Measurements from ENCODE around the gene GPC3. TPM values are rescaled to one million over a fixed set of nuclear protein-coding genes. Genes with fewer than 3 reads are reported as not detected.

Gene GPC3
- total RNA-seq, 1 experiment from 2014 or later: not detected

DNA sequence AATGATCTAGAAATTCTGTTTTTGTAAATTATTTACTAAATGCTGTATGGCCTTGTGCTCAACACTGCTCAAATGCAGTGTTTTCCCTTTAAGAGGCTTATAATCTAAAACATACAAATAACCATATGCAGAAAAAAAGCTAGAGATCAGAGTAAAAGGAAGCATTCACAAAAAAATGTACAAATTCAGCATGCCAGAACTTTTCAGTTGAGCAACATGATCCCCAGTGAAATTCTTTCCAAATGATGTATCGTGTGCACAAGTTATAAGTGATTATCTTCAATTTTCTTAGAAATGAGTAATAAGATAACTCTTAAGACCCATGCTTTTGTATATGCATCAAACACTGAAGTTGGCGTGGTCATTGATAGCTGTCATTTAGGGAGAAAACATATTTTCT is 5.0 kb downstream of the GPC3 start:
- DNase-seq (ENCODE audit: low read depth): no peak
- in situ Hi-C loops (cut with HindIII; ENCODE audit: low pct_unique_long_range_greater_than_20kb, low sequenced_read_pairs): no loop called here

DNA sequence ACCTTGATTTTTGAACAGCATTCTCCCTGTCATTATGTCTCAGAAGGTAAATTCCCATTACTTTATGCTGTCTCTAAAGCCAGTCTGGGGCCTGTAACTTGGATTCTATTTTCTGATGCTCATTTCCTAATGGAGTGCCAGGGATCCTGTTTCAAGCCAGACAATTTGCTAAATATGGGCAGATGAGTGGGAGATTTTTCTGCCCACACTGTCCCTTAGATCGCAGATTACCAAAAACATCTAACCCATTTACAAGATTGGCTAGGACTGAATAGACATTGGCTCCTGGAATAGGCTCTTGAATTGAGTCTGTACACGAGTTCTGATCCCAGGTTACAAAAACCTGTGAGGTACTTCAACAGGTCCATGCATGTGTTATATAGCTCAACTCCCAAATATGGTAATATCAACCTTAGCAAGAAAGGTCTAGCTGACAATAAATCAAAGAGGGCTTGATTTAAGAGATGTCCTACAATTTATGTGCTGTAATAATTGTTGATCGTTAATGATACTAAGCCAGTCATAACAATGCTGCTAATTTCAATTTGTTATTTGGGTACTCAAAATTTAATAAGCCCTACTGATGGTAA is 5.7 kb downstream of the GPC3 start:
- DNase-seq (ENCODE audit: low read depth): no peak
- in situ Hi-C loops (cut with HindIII; ENCODE audit: low pct_unique_long_range_greater_than_20kb, low sequenced_read_pairs): no loop called here

DNA sequence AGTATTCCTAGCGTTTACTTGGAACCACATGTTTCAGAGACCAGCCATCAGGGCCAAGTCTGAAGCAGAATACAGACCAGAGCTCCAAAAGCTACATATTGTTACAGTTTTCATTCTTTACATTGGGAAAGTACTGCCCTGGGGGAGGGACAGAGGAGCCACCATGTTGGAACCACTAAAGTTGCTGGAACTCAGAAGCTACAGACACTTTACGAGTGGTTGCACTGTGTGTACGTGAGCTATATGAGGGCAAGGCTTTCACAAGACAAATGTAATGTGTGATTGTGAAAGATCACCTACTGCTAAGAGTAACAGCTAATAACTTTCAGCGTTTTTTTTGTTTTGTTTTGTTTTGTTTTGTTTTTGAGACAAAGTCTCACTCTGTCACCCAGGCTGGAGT is 11.7 kb downstream of the GPC3 start:
- no peak for DNase-seq (ENCODE audit: low read depth)
- in situ Hi-C loops (cut with HindIII; ENCODE audit: low pct_unique_long_range_greater_than_20kb, low sequenced_read_pairs): no loop called here

DNA sequence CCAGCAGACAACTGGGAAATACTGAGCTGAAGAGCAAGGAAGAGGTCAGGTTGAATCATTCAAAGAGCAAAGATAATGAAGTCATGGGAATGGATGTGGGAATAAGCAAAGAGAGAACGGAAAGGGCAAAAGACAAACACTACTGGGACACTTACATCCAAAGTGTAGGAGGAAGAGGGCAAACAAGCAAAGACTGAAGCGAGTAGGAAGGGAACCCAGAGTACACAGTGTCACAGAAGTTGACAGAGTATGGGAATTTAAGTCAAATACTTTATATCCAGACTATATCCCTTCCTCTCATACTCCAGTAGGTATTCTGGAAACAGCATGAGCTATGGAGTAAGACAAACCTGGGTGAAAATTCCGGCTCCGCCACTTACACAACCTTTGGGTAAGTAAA is 12.5 kb downstream of the GPC3 start:
- DNase-seq (ENCODE audit: low read depth): no peak
- in situ Hi-C loops (cut with HindIII; ENCODE audit: low pct_unique_long_range_greater_than_20kb, low sequenced_read_pairs): no loop called here

DNA sequence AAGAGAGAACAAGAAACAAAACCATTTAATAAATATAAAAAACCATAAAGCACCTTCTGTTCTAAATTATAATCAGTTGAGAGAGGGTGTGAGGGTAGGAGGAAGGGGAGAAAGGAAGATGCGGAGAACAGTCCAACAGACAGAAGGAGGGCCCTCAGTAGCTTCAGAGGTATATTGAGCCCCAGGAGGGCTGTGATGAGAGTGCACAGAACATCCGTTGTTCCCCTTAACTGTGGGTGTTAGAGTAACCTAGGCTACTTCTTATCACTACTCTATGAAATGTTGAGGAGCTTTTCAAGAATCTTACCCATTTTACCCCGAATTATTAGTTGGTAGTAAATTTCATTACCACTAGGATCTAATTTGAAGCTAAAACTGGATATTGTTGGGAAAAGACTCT is 13.8 kb downstream of the GPC3 start:
- in situ Hi-C loops (cut with HindIII; ENCODE audit: low pct_unique_long_range_greater_than_20kb, low sequenced_read_pairs): no loop called here
- no peak for DNase-seq (ENCODE audit: low read depth)

DNA sequence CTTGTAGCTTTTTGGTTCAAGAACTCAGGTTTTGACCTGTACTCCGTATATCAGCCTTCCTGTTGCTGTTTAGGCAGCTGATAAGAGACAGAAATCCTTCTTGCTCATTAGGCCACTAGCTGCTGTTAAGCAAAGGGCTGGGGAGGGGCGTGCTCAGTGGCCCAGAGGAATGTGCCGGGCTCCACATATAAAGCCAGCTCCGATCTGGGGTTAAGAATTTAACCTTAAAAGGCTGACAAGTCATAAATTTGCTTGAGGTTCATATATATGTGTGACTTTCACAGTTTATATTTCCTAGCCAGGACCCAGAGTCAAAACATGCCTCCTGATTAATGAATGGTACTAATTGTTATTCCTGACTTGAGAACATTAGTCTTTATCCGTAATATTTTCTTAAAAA is 15.3 kb downstream of the GPC3 start:
- no peak for DNase-seq (ENCODE audit: low read depth)
- in situ Hi-C loops (cut with HindIII; ENCODE audit: low pct_unique_long_range_greater_than_20kb, low sequenced_read_pairs): no loop called here

DNA sequence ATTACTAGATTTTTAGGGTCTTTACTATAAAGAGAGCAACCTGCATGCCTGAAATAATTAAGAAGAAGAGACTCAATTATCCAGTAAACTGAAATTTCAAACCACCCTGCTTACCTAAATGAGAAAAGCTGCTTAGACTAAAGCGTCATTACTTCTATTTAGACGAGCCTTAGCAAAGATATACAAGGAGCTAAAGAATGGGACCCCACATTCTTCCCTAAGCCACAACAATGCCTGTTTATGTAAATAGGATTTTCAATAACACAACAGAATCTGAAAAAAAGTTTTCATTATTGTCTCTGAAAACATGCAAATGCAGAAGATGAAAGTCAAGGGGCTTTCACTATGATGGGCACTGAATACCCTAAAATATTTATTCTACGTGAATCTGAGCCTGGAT is 16.2 kb downstream of the GPC3 start:
- no peak for DNase-seq (ENCODE audit: low read depth)
- in situ Hi-C loops (cut with HindIII; ENCODE audit: low pct_unique_long_range_greater_than_20kb, low sequenced_read_pairs): no loop called here

DNA sequence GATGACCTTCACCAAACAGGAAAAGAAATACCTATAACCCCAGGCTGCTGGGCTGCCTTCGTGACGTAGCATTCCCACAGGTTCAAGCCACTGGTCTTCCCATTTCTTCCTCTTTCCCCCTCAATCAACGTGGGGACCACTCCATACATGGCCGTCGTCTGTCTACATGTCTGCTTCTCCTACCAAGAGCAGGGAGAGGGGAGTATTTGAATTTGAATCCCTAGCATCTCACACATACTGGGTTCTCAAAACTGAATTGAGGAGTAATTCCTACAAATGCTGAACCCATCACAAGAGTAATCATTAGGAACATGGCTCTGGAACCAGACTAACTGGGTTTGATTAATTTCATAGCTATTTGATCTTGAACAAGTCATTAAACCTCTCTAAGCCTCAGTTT is 17.3 kb downstream of the GPC3 start:
- no peak for DNase-seq (ENCODE audit: low read depth)
- in situ Hi-C loops (cut with HindIII; ENCODE audit: low pct_unique_long_range_greater_than_20kb, low sequenced_read_pairs): no loop called here

DNA sequence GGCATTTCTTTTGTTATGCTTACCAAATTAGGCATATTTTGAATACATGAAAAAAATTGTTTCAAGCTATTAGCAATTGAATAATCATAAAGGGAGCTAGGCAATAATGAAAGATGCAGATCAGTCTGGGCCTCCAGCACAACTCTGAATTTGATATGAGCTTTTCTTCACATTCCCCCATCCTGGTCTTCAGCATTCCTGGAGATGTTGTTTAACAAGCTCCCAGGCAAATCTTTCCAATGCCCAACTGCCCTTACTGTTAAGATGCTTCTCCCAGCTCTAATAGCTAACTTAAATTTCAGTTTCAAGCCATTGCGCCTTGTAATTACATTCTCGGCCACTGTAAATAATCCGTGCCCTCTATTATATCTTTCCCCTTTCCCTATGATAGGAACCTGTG is 19.2 kb downstream of the GPC3 start:
- no peak for DNase-seq (ENCODE audit: low read depth)
- in situ Hi-C loops (cut with HindIII; ENCODE audit: low pct_unique_long_range_greater_than_20kb, low sequenced_read_pairs): no loop called here

DNA sequence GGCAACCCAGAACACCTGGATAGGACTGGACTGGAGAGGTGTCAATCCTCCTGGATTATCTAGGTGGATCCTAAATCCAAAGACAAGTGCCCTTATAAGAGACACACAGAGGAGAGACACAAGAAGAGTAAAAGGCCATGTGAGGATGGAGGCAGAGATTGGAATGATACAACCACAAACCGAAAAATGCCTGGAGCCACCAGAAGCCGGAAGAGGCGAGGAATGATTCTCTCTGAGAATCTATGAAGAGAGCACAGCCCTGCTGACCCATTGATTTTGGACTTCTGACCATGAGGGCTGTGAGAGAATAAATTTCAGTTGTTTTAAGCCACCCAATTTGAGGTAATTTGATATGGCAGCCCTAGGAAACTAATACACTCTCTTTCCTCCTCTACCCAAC is 20.1 kb downstream of the GPC3 start:
- no peak for DNase-seq (ENCODE audit: low read depth)
- in situ Hi-C loops (cut with HindIII; ENCODE audit: low pct_unique_long_range_greater_than_20kb, low sequenced_read_pairs): no loop called here

DNA sequence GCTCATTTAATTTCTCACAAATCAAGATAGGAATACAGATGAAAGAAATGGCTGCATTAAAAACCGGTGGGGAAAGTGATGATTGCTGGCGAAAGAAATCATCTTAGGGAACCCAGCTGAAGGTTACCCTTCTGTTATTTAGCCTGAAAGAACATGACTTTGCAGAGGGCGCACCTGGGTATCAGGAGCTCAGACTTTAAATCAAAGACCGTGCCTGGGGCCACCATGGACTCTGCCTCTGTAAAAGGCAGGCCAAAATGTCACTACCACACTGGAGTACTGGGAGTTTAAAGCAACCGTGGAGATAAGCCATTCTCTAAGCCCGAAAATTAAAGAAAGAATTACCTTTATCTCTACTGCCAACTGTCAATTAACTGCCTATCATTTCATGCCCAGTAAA is 24.3 kb downstream of the GPC3 start:
- in situ Hi-C loops (cut with HindIII; ENCODE audit: low pct_unique_long_range_greater_than_20kb, low sequenced_read_pairs): no loop called here
- DNase-seq (ENCODE audit: low read depth): no peak

DNA sequence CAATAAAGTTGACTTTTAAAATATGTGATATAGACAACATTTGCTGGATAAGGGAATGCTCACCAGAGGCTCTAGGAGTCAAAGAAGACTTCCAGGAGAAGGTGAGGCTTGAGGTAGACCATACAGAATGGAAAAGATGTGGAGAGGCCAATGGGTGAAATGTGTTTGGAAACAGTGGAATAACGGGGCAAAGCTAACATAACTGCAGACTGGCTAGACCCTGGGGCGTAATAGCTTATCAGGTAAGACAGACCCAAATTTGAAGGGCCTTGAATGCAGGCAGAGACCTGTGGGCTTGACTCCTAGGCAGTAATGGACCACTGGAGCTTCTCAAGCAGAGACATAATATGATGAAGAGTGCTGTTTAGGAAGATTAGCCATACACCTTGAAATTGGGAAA is 25.4 kb downstream of the GPC3 start:
- in situ Hi-C loops (cut with HindIII; ENCODE audit: low pct_unique_long_range_greater_than_20kb, low sequenced_read_pairs): no loop called here
- no peak for DNase-seq (ENCODE audit: low read depth)

DNA sequence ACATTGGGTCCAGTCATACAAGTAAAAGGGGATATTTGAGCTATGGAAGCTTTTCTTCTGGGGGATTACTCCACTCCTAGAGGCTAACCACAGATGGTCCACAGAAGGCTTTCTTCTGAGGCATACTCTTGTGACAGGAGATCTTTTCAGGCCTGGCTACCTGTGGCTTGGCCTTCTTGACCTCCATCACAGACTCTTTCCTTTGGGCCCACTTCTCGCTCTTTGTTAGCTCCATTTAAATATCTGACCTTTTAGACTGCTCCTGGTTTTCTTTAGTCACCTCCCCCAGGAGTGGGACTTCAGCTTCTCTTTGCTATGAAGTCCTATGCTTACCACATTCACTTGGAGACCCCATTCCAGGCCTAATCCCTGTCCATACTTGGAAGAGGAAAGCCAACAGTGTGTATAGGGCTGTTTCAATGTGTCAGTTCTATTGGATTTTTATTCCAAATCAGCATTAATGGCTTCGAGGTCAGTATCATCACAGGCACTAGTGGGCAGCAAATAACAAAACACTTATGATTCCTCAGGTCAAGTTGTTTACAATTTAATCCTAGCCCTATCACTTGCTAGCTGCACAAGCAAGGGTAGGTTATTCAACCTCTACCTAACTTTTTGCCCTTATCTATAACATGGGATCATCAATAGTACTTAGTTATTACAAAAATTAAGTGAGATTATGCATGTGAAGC is 26.3 kb downstream of the GPC3 start:
- in situ Hi-C loops (cut with HindIII; ENCODE audit: low pct_unique_long_range_greater_than_20kb, low sequenced_read_pairs): no loop called here
- no peak for DNase-seq (ENCODE audit: low read depth)

DNA sequence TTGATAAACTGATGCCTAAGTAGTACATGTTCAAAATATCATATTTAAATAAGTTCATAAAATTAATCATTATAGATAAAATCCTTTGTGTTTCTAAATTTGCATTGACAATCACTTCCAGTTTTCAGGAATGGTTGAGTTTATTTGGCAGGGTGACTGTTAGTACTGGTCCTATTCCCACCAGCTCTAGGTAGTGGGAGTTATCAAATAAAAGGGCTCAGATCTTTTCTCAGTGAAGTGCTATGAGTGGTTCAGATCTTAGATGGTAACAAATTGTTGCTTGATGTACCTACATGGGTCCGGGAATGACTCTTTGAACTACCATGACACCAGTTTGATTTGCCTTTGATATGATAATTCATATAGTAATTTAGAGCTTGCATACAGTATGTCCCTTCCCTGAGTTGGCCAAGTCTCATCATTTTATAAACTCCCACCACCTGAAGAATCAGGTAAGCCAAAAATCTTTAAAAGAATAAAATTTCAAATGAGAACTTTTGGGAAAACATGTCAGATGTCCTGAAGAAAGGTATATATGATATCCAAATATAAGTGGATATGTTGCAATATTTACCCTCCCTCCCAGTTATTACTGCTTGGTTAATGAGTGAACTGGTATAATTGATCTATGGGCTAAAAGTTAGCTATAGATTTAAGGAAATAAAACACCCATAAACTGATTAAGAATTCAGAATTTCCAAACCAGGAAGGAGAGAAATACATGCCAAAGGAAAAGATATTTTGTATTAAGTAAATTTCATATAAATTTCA is 28.6 kb downstream of the GPC3 start:
- in situ Hi-C loops (cut with HindIII; ENCODE audit: low pct_unique_long_range_greater_than_20kb, low sequenced_read_pairs): no loop called here
- no peak for DNase-seq (ENCODE audit: low read depth)

DNA sequence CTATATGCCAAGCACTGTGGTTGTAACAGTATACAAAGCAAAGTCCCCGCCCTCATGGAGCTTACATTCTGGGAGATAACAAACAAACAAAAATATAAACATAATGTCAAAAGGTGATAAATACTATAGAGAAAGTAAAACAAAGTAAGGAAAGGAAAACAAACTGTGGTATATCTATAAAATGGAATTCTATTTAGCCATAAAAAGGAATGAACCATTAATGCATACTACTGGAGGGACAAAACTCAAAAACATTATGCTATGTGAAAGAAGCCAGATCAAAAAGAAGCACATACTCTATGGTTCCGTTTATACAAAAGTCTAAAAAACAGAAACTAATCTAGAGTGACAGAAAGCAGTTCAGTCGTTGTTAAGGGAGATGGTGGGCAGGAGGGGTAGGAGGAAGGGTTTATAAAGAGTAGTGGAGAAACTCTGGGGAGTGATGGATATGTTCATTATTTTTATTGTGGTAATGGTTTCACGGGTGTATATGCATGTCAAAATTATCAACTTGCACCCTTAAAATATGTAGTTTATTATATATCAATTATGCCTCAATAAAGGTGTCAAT is 31.5 kb downstream of the GPC3 start:
- in situ Hi-C loops (cut with HindIII; ENCODE audit: low pct_unique_long_range_greater_than_20kb, low sequenced_read_pairs): no loop called here
- no peak for DNase-seq (ENCODE audit: low read depth)

DNA sequence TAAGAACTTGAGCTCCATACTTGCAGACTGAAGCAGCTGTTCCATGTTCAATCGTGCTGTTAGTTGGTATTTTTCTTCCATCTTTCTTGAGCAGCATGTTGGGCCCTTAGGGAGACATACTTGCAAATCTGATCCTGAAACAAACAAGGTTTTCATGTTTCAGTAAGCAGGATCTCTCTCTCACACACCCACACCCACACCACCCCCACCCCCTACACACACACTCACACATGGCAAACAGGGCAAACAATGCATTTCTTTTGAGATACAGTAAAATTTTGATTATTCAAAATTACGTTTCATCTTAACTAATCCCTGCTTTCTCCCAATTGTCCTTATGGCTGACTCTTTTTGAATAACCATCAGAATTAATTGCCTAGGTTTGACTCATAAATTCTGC is 32.3 kb downstream of the GPC3 start:
- DNase-seq (ENCODE audit: low read depth): no peak
- in situ Hi-C loops (cut with HindIII; ENCODE audit: low pct_unique_long_range_greater_than_20kb, low sequenced_read_pairs): no loop called here

DNA sequence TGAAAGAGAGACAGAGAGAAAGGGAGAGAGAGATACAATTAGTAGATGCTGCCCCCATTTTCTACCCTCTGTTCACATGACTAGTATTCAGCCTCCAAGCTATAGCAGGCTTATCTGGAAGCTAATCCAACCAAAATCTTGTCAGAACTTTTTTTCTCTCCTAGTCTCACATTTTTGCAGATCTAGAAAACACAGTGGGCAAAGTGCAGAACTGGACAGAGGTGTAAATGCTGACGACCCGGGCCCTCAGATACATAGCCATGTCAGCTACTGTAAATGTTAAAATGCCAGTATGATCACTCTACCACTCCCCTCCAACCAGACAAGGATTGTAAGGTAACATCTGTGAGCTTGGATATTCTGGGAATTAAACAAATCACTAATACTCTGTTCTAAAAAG is 34.3 kb downstream of the GPC3 start:
- no peak for DNase-seq (ENCODE audit: low read depth)
- in situ Hi-C loops (cut with HindIII; ENCODE audit: low pct_unique_long_range_greater_than_20kb, low sequenced_read_pairs): no loop called here

DNA sequence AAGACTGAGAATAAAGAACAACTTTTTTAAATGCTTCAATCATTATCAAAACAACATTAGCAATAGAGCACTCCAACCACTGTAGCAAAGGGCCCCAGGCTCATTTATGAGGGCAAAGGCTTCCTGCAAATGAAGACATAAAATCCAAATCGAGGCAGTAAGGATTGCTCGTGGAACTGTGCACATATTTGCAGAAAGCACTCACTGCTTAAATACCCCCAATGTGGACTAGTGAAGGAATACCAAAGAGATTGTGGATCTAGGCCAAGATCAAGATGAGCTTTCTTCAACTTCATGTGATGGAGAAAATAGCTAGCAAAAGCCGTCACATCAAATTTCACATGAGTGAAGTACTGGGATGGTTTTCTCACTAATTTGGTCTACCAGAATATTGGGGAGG is 35.2 kb downstream of the GPC3 start:
- no peak for DNase-seq (ENCODE audit: low read depth)

DNA sequence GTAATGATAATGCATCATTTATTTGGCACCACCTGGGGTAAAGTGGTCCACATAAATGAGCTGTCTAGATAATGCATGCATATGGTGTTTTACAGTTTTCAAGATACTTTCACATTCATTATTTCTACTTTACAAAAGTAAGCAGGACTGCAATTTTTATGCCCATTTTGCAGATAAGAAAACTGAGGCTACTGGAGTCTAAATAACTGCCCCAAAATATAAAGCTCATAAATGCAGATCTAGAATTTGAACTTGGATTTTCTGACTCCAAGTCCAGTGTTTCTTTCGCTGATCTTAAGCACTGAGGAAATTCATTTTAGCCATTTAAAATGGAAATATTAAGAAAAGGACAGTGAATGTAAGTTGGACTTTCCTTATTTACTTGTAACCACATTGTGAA is 36.5 kb downstream of the GPC3 start:
- no peak for DNase-seq (ENCODE audit: low read depth)
- in situ Hi-C loops (cut with HindIII; ENCODE audit: low pct_unique_long_range_greater_than_20kb, low sequenced_read_pairs): no loop called here

More for the DNA sequence above, 35.2 kb downstream of the GPC3 start:
- in situ Hi-C loops (cut with HindIII; ENCODE audit: low pct_unique_long_range_greater_than_20kb, low sequenced_read_pairs): no loop called here

Data from Caki2 (cell line).